ENCODE results near the gene SLC33A1. TPM values are rescaled to one million over a fixed set of nuclear protein-coding genes. Genes with fewer than 3 reads are reported as not detected.

Gene SLC33A1
- total and polyA plus RNA-seq, 2 of the 13 experiments (the other 11 are each of a cell fraction or from before 2014, with no cell fraction given) = 20.0 to 32.1 TPM

GRCh38 chr3:155889952-155890351, 35.7 kb upstream of the SLC33A1 start (continued):
- TF ChIP-seq ZBTB10 (CRISPR knock-in tag; IDR thresholded peaks at IDR 0.05; ENCODE audit: borderline replicate concordance) = no peak
- TF ChIP-seq ZNF788 (CRISPR knock-in tag; IDR thresholded peaks at IDR 0.05; ENCODE audit: borderline replicate concordance) = no peak
- no peak for TF ChIP-seq ZNF558 (CRISPR knock-in tag; IDR thresholded peaks at IDR 0.05; ENCODE audit: borderline replicate concordance)
- TF ChIP-seq NFIB (CRISPR knock-in tag; IDR thresholded peaks at IDR 0.05; ENCODE audit: borderline replicate concordance) = no peak
- no peak for TF ChIP-seq PAF1 (CRISPR knock-in tag; IDR thresholded peaks at IDR 0.05)
- TF ChIP-seq GPN1 (CRISPR knock-in tag; IDR thresholded peaks at IDR 0.05; ENCODE audit: borderline replicate concordance) = no peak

GRCh38 chr3:155889212-155889611, 35.0 kb upstream of the SLC33A1 start:
- DNase-seq (ENCODE audit: low spot score) (no peak), FAIRE-seq (no peak), ATAC-seq (no peak)
- 87% methylated on average over 5 of the region's 5 CpGs for WGBS (ENCODE audit: low lambda C conversion rate)
- Histone ChIP-seq H3K36me3 (replicated peaks in 1 of 2; ENCODE audit: control insufficient read depth in 1 of 2, insufficient read depth in 2 of 2, low read length in 2 of 2) (peaks cover 3 to 11% of the 10 kb centered on the region in 2 experiments; a peak in 2 of 5 replicates), H3K27me3 (ENCODE audit: control insufficient read depth in 1 of 2, insufficient read depth in 2 of 2, low read length in 2 of 2) (no peaks in the 10 kb centered on the region), H3K9me3 (ENCODE audit: low read length) (no peaks in the 10 kb centered on the region), H3K27ac (ENCODE audit: extremely low read length, insufficient read depth, low read length) (peak overlapping the region; percentile 22), H4K20me1 (ENCODE audit: insufficient read depth, low read length) (peaks cover 19% of the 10 kb centered on the region; the same call in 1 of the 2 replicates), H3K4me1 (ENCODE audit: insufficient read depth, low read length) (peaks cover 50% of the 10 kb centered on the region), H3K79me2 (ENCODE audit: insufficient read depth, low read length) (peaks cover 80% of the 10 kb centered on the region), H3K4me2 (ENCODE audit: low read depth, low read length) (no peak overlapping the region), H3K9ac (ENCODE audit: insufficient read depth, low read depth, low read length) (no peak overlapping the region), H3K4me3 (replicated peaks in 1 of 3; ENCODE audit: insufficient read depth in 1 of 3, low read depth in 2 of 3, low read length in 3 of 3) (no peak overlapping the region), H2AFZ (ENCODE audit: low read length) (no peak overlapping the region)
- TF ChIP-seq RBM22 (optimal IDR thresholded peaks at IDR 0.05; ENCODE audit: low read length) (peak; percentile 72), ZNF253 (CRISPR knock-in tag; IDR thresholded peaks at IDR 0.05; ENCODE audit: borderline replicate concordance) (no peak), SOX5 (CRISPR knock-in tag; IDR thresholded peaks at IDR 0.05; ENCODE audit: borderline replicate concordance) (no peak)
- intact Hi-C loops (cut with micrococcal nuclease; ENCODE audit: unreplicated experiment) (no loop called here), in situ Hi-C loops (cut with HindIII; ENCODE audit: extremely low pct_ligation_motif_present, low pct_unique_long_range_greater_than_20kb) (no loop called here)
- no TSS peak for BruUV-seq (replicated peaks)
- CTCF ChIA-PET (ENCODE audit: low intra/inter-chr PET ratio, low total read pairs) = no interaction called here
- POLR2A ChIA-PET = interaction anchor here (1.1 kb wide), 1 partner anchor 19 kb away, joined by 3 read pairs; no protein-coding TSS in a partner anchor
